Type B pancreatic cell (in vitro differentiated cells): ENCODE results near the gene PLG. TPM values are rescaled to one million over a fixed set of nuclear protein-coding genes. Genes with fewer than 3 reads are reported as not detected.

Experiments used
- DNase-seq: peaks from one replicate; pipeline ENCODE4 v3.0.0; 2021; ENCODE audit warnings: mixed read lengths; ENCODE audit not compliant: unreplicated experiment; ENCODE audit errors: extremely low spot score
- H3K27ac Mint-ChIP-seq: 2 replicates; pipeline ENCODE4 v1.8.0; 2021; ENCODE audit warnings: mild to moderate bottlenecking, mixed read lengths
- H3K27me3 Mint-ChIP-seq: 2 replicates; pipeline ENCODE4 v1.8.0; 2021; ENCODE audit warnings: mixed read lengths
- H3K36me3 Mint-ChIP-seq: 2 replicates; pipeline ENCODE4 v1.8.0; 2021; ENCODE audit warnings: mixed read lengths
- H3K4me1 Mint-ChIP-seq: one replicate; pipeline ENCODE4 v1.8.0; 2021; ENCODE audit warnings: mixed read lengths; ENCODE audit not compliant: unreplicated experiment
- H3K4me3 Mint-ChIP-seq: 2 replicates; pipeline ENCODE4 v1.8.0; 2021; ENCODE audit warnings: mild to moderate bottlenecking, mixed read lengths
- H3K9me3 Mint-ChIP-seq: 2 replicates; pipeline ENCODE4 v1.8.0; 2021; ENCODE audit warnings: mixed read lengths
- total RNA-seq: library from RNA; stranded (reverse); gene quantifications from 2 replicates; pipeline ENCODE4 v1.2.1, GENCODE V29; 2021; ENCODE audit warnings: low replicate concordance
- TF ChIP-seq, protein P1 (sequence below): fragments of 200-600 bp; sonication (generic); conservative IDR thresholded peaks from 2 replicates; pipeline ENCODE4 v1.5.0; 2021; ENCODE audit warnings: antibody characterized with exemption, mild to moderate bottlenecking

Gene PLG
- total RNA-seq, 1 donor from 2014 or later, result 0.46 TPM

DNA sequence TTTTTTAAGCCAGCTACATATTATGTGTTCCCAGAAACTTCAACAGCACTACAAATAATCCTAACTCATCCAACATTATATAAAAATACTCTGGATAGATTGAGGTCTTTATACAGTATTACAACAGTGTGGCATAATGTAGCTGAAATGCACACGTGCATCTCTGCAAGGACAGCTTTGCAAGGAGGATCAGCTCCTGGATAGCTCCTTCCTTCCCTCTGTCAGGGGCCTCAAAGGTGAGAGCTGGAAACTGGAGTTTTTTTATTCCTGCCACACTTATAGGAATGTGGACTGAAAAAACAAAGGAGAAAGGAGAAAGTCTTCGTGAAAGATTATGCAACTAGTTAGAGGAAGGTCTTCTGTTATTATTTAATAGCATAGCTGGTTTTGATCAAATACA, 53.1 kb downstream of the PLG start:
- TF ChIP-seq, protein P1, sequence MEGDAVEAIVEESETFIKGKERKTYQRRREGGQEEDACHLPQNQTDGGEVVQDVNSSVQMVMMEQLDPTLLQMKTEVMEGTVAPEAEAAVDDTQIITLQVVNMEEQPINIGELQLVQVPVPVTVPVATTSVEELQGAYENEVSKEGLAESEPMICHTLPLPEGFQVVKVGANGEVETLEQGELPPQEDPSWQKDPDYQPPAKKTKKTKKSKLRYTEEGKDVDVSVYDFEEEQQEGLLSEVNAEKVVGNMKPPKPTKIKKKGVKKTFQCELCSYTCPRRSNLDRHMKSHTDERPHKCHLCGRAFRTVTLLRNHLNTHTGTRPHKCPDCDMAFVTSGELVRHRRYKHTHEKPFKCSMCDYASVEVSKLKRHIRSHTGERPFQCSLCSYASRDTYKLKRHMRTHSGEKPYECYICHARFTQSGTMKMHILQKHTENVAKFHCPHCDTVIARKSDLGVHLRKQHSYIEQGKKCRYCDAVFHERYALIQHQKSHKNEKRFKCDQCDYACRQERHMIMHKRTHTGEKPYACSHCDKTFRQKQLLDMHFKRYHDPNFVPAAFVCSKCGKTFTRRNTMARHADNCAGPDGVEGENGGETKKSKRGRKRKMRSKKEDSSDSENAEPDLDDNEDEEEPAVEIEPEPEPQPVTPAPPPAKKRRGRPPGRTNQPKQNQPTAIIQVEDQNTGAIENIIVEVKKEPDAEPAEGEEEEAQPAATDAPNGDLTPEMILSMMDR, result no peak
- H3K36me3 Mint-ChIP-seq, result no peaks in the 10 kb centered on the region
- H3K4me1 Mint-ChIP-seq, result no peaks in the 10 kb centered on the region
- H3K9me3 Mint-ChIP-seq, result no peaks in the 10 kb centered on the region
- no peak overlapping the region for H3K4me3 Mint-ChIP-seq
- DNase-seq, result no peak
- H3K27ac Mint-ChIP-seq, result no peak overlapping the region
- peaks cover 6% of the 10 kb centered on the region for H3K27me3 Mint-ChIP-seq

DNA sequence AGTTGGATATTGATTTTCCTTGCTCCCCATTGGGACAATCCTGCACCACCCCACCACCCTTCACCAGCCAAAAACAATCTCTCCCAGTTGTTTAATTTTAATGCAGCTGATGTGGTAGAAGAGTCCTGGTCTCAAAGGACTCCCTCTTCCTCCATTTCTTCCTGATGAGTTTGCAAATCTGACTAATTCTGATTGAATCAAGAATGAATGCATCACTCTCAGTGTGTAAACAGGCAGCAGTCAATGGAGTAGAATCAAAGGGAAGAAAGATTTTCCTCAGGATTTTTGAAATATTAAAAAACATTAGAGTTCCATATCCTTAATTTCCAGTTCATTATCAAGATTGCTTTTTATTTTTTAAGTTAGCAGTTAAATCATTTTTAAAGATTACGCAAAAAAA, 54.0 kb downstream of the PLG start:
- no peaks in the 10 kb centered on the region for H3K9me3 Mint-ChIP-seq
- no peak overlapping the region for H3K27ac Mint-ChIP-seq
- H3K4me3 Mint-ChIP-seq, result no peak overlapping the region
- H3K27me3 Mint-ChIP-seq, result peaks cover 6% of the 10 kb centered on the region
- DNase-seq, result no peak
- TF ChIP-seq, protein P1, result no peak
- no peaks in the 10 kb centered on the region for H3K36me3 Mint-ChIP-seq
- no peaks in the 10 kb centered on the region for H3K4me1 Mint-ChIP-seq

DNA sequence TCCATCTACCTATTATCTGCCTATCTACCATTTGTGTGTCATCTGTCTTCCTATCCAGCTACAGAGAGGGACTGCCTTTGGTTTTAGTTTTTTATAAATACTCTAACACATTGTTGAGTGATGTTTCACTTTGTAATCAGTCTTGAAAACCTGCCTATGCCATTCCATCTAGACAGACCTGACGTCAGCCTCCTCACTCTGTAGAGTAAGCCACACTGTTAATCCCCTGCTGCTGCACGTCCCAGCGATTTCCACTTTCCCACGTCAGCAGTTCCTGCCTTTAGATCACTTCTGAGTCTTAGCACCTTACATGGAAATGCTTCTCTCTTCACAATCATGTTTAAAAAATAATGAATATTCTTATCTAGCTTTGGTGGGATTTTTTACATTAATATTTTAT, 54.8 kb downstream of the PLG start:
- no peak for DNase-seq
- Mint-ChIP-seq H3K4me3 (no peak overlapping the region), H3K27ac (no peak overlapping the region), H3K36me3 (no peaks in the 10 kb centered on the region), H3K4me1 (no peaks in the 10 kb centered on the region), H3K27me3 (peaks cover 6% of the 10 kb centered on the region), H3K9me3 (no peaks in the 10 kb centered on the region)
- TF ChIP-seq, protein P1, result no peak

DNA sequence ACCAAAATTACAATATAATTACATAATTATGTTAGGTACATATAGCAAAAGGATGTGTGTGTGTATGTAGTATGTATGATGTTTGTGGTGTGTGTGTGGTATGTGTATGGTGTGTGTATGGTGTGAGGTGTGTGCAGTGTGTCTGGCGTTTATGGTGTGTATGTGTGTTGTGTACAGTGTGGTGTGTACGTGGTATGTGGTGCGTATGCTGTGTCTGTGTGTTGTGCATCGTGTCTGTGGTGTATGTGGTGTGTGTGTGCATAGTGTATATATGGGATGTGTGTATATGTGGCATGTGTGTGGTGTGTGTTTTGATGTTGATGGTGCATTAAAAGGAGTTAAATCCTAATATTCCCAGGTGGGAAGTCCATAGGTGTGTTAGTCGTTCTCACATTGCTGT, 62.8 kb downstream of the PLG start:
- TF ChIP-seq, protein P1, result no peak
- Mint-ChIP-seq H3K4me3 (peak overlapping the region; percentile 12), H3K4me1 (no peaks in the 10 kb centered on the region), H3K36me3 (no peaks in the 10 kb centered on the region), H3K27ac (no peak overlapping the region), H3K27me3 (peaks cover 15% of the 10 kb centered on the region), H3K9me3 (no peaks in the 10 kb centered on the region)
- no peak for DNase-seq

DNA sequence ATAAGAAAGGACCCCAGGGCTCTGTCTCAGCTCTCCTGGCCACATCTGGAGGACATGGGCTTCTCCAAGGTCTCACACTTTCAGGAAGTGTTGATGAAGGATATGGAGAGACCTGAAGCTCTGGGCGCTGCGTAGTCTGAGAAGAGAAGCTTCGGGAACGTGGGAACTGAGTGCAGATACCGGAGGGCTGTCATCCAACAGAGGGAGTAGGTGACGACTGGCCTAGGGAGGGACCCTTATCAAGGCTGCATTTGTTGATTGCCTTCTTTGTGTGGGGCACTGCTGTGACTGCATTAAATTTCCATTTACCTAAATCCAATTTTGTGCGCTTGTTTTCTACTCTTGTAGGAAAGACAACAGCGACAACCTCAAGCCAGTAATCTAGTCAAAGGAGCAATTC, 63.4 kb downstream of the PLG start:
- no peak for DNase-seq
- no peak overlapping the region for H3K4me3 Mint-ChIP-seq
- peaks cover 15% of the 10 kb centered on the region for H3K27me3 Mint-ChIP-seq
- no peaks in the 10 kb centered on the region for H3K36me3 Mint-ChIP-seq
- TF ChIP-seq, protein P1, result no peak
- H3K27ac Mint-ChIP-seq, result no peak overlapping the region
- no peaks in the 10 kb centered on the region for H3K4me1 Mint-ChIP-seq
- no peaks in the 10 kb centered on the region for H3K9me3 Mint-ChIP-seq

DNA sequence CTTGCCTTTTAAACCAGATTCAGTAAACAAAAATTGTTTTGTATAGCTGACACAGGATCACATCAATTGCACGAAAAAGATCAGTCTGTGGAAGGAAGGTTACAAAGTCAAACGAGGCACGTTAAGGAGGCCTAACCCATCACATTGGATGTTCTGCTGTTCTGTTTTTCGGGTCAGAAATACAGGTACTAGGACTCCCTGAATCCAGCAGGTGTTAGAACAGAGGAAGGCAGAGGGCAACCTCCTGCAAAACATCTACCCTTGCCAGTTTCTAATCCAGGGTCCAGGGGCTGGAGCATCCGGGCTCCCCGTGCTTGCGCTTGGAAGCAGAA, 64.6 kb downstream of the PLG start:
- no peak for DNase-seq
- Mint-ChIP-seq H3K27ac (no peak overlapping the region), H3K9me3 (no peaks in the 10 kb centered on the region), H3K4me1 (no peaks in the 10 kb centered on the region), H3K36me3 (no peaks in the 10 kb centered on the region), H3K27me3 (peaks cover 15% of the 10 kb centered on the region), H3K4me3 (peak overlapping the region; percentile 96)
- TF ChIP-seq, protein P1, result no peak
